ENCODE measurements around the gene IFRD2.

The IFRD2 gene

DNA sequence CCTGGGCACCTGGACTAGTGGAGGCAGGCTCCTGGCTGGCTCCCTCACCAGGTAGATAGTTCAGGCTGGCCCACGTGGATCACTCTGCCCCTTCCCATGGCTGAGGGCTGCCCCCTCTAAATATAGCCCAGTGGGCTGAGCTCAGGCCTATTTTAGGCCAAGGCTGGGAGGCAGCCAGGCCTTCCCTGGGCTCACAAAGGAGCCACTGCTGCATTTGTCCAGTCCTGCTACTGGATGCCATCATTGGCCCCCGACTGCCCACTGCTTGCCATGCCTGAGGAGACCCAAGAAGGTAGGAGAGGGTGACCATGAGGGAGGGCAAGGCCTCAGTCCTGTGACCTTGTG lies 13.4 kb downstream of the IFRD2 start, which contains the start of gene LSMEM2:
TSS of gene LSMEM2 (plus strand) at position 208 of the 345 bp plus-strand sequence. CDS start at position 235, 27 bp downstream.
- Histone ChIP-seq H3K36me3 (no peaks in the 10 kb centered on the region), H3K4me1 (ENCODE audit: control insufficient read depth in 1 of 2, insufficient read depth in 1 of 2, low read depth in 1 of 2, low read length in 1 of 2) (peaks cover 12 to 25% of the 10 kb centered on the region in 2 experiments), H3K27ac (no peak within 1 kb of the TSS), H3K4me3 (ENCODE audit: low read depth in 1 of 2, low read length in 1 of 2) (no peak within 1 kb of the TSS), H3K9me3 (no peaks in the 10 kb centered on the region), H3K27me3 (peaks cover 54% of the 10 kb centered on the region)
- TF ChIP-seq CTCF (IDR thresholded peaks at IDR 0.05), result no peak

- H3K9me3 ChIP-seq, result no peaks in the 10 kb centered on the region
- TF ChIP-seq CTCF (IDR thresholded peaks at IDR 0.05), result no peak
- no peak overlapping the region for H3K27ac ChIP-seq
- no peaks in the 10 kb centered on the region for H3K36me3 ChIP-seq
- H3K27me3 ChIP-seq, result peaks cover 59% of the 10 kb centered on the region
- no peak overlapping the region for H3K4me3 ChIP-seq (ENCODE audit: low read depth in 1 of 2, low read length in 1 of 2)
- peaks cover 18 to 30% of the 10 kb centered on the region in 2 experiments for H3K4me1 ChIP-seq (ENCODE audit: control insufficient read depth in 1 of 2, insufficient read depth in 1 of 2, low read depth in 1 of 2, low read length in 1 of 2)
These were observed 13.9 kb downstream of the IFRD2 start for GRCh38 chr3:50278123-50278879.

DNA sequence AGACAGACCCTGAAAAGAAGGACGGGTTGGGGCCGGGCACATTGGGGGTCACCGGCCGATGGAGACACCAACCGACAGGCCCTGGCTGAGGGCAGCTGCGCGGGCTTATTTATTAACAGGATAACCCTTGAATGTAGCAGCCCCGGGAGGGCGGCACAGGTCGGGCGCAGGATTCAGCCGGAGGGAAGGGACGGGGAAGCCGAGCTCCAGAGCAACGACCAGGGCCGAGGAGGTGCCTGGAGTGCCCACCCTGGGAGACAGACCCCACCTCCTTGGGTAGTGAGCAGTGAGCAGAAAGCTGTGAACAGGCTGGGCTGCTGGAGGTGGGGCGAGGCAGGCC lies 15.5 kb downstream of the IFRD2 start:
- Histone ChIP-seq H3K27ac (no peak overlapping the region), H3K9me3 (no peaks in the 10 kb centered on the region), H3K4me1 (ENCODE audit: control insufficient read depth in 1 of 2, insufficient read depth in 1 of 2, low read depth in 1 of 2, low read length in 1 of 2) (peaks cover 26 to 38% of the 10 kb centered on the region in 2 experiments), H3K36me3 (no peaks in the 10 kb centered on the region), H3K4me3 (ENCODE audit: low read depth in 1 of 2, low read length in 1 of 2) (no peak overlapping the region), H3K27me3 (peaks cover 61% of the 10 kb centered on the region)
- TF ChIP-seq CTCF (IDR thresholded peaks at IDR 0.05), result no peak

DNA sequence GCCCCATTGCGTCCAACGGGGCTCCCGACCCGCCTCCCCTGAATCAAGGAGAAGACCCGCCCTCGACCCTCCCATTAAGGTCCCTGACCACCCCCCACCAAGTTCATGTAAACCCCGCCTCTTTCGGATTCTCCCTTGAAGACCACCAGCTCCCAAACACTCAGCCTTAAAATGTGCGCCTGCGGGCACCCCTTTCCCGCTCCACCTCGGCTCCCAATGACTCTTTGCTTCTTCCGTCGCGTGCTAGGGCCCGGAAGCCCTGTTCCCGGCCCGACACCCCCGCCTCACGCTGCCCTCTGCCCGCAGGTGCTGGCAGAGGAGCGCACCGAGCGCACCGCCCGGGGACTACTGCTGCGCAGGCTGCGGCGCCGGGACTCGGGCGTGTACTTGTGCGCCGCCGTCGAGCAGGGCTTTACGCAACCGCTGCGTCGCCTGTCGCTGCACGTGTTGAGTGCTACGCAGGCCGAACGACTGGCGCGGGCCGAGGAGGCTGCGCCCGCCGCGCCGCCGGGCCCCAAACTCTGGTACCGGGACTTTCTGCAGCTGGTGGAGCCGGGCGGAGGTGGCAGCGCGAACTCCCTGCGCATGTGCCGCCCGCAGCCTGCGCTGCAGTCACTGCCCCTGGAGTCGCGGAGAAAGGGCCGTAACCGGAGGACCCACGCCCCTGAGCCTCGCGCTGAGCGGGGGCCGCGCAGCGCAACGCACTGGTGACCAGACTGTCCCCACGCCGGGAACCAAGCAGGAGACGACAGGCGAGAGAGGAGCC lies 16.1 kb downstream of the IFRD2 start:
- Histone ChIP-seq H3K9me3 (no peaks in the 10 kb centered on the region), H3K4me1 (ENCODE audit: control insufficient read depth in 1 of 2, insufficient read depth in 1 of 2, low read depth in 1 of 2, low read length in 1 of 2) (peaks cover 26 to 38% of the 10 kb centered on the region in 2 experiments), H3K4me3 (ENCODE audit: low read depth in 1 of 2, low read length in 1 of 2) (no peak overlapping the region), H3K36me3 (no peaks in the 10 kb centered on the region), H3K27ac (no peak overlapping the region), H3K27me3 (peaks cover 61% of the 10 kb centered on the region)
- no peak for TF ChIP-seq CTCF (IDR thresholded peaks at IDR 0.05)

DNA sequence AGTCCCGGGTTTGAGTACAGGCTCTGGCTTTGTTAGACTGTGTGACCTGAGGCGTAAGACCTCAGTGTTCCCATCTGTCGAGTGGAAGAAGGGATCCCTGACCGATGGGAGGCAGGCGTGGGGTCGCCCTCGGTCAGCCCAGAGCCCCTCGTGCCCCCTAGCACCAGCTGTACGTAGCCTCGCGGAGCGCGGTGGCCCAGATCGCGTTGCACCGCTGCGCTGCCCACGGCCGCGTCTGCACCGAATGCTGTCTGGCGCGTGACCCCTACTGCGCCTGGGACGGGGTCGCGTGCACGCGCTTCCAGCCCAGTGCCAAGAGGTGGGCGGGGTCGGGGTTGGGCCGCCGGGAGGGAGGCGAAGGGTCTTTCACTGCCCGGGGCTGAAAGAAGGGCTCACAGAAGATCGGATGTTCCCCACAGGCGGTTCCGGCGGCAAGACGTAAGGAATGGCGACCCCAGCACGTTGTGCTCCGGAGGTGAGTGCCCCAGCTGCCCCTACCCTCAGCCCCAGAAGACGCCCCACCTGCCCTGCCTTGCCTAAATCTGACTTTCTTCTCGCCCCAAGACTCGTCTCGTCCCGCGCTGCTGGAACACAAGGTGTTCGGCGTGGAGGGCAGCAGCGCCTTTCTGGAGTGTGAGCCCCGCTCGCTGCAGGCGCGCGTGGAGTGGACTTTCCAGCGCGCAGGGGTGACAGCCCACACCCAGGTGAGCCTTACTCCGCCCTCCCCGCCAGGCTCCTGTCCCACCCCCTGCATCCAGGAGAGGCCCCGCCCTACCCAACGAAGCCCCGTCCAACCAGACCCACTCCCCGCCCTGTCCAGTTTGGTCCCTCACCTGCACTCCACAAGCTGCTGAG lies 16.9 kb downstream of the IFRD2 start:
- no peaks in the 10 kb centered on the region for H3K36me3 ChIP-seq
- TF ChIP-seq CTCF (IDR thresholded peaks at IDR 0.05), result no peak
- H3K27ac ChIP-seq, result no peak overlapping the region
- peak overlapping the region in 1 of 2 experiments; percentile 2 for H3K4me3 ChIP-seq (ENCODE audit: low read depth in 1 of 2, low read length in 1 of 2)
- H3K4me1 ChIP-seq (ENCODE audit: control insufficient read depth in 1 of 2, insufficient read depth in 1 of 2, low read depth in 1 of 2, low read length in 1 of 2), result peaks cover 26 to 38% of the 10 kb centered on the region in 2 experiments
- H3K27me3 ChIP-seq, result peaks cover 61% of the 10 kb centered on the region
- no peaks in the 10 kb centered on the region for H3K9me3 ChIP-seq
